Ishikawa (cell line): ENCODE data around the gene DHODH.

ENCODE experiments used
- CEBPB ChIP-seq: IDR thresholded peaks from 2 replicates; pipeline ENCODE4 v1.6.1; 2012
- CREB1 ChIP-seq: IDR thresholded peaks from 2 replicates; pipeline ENCODE4 v1.6.1; 2012; ENCODE audit warnings: low read depth
- EGR1 ChIP-seq: IDR thresholded peaks from 2 replicates; pipeline ENCODE4 v1.6.1; 2012
- EP300 ChIP-seq: IDR thresholded peaks from 2 replicates; pipeline ENCODE4 v1.6.1; 2012; ENCODE audit warnings: borderline replicate concordance
- FOXM1 ChIP-seq: IDR thresholded peaks from 2 replicates; pipeline ENCODE4 v1.6.1; 2012; ENCODE audit warnings: low read depth, borderline replicate concordance
- NFIC ChIP-seq: IDR thresholded peaks from 2 replicates; pipeline ENCODE4 v1.6.1; 2012
- RAD21 ChIP-seq: IDR thresholded peaks from 2 replicates; pipeline ENCODE4 v1.6.1; 2012; ENCODE audit warnings: low read depth
- REST ChIP-seq: IDR thresholded peaks from 2 replicates; pipeline ENCODE4 v1.6.1; 2012; ENCODE audit warnings: low read depth, mild to moderate bottlenecking
- TAF1 ChIP-seq: IDR thresholded peaks from 2 replicates; pipeline ENCODE4 v1.6.1; 2012; ENCODE audit warnings: low read depth, mild to moderate bottlenecking
- TCF12 ChIP-seq: IDR thresholded peaks from 2 replicates; pipeline ENCODE4 v1.6.1; 2012; ENCODE audit warnings: low read depth
- TEAD4 ChIP-seq: IDR thresholded peaks from 2 replicates; pipeline ENCODE4 v1.6.1; 2012
- YY1 ChIP-seq: IDR thresholded peaks from 2 replicates; pipeline ENCODE4 v1.6.1; 2012; ENCODE audit warnings: low read depth
- ZBTB7A ChIP-seq: IDR thresholded peaks from 2 replicates; pipeline ENCODE4 v1.6.1; 2012; ENCODE audit warnings: low read depth
- TF ChIP-seq, protein P1 (sequence below): IDR thresholded peaks from 2 replicates; pipeline ENCODE4 v1.6.1; 2012
- TF ChIP-seq, protein P2 (sequence below): IDR thresholded peaks from 2 replicates; pipeline ENCODE4 v1.6.1; 2012

The DHODH gene

DNA sequence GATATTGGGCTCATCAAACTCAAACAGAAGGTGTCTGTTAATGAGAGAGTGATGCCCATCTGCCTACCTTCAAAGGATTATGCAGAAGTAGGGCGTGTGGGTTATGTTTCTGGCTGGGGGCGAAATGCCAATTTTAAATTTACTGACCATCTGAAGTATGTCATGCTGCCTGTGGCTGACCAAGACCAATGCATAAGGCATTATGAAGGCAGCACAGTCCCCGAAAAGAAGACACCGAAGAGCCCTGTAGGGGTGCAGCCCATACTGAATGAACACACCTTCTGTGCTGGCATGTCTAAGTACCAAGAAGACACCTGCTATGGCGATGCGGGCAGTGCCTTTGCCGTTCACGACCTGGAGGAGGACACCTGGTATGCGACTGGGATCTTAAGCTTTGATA, 51.9 kb downstream of the DHODH start:
- no peak for TF ChIP-seq REST
- TF ChIP-seq FOXM1 = no peak
- TF ChIP-seq CREB1 = no peak
- TF ChIP-seq ZBTB7A = no peak
- no peak for TF ChIP-seq CEBPB
- no peak for TF ChIP-seq TAF1
- TF ChIP-seq, protein P1, sequence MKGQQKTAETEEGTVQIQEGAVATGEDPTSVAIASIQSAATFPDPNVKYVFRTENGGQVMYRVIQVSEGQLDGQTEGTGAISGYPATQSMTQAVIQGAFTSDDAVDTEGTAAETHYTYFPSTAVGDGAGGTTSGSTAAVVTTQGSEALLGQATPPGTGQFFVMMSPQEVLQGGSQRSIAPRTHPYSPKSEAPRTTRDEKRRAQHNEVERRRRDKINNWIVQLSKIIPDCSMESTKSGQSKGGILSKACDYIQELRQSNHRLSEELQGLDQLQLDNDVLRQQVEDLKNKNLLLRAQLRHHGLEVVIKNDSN = no peak
- no peak for TF ChIP-seq NFIC
- no peak for TF ChIP-seq RAD21
- TF ChIP-seq YY1 = no peak

- no peak for TF ChIP-seq EP300
- no peak for TF ChIP-seq CREB1
- TF ChIP-seq, protein P2, sequence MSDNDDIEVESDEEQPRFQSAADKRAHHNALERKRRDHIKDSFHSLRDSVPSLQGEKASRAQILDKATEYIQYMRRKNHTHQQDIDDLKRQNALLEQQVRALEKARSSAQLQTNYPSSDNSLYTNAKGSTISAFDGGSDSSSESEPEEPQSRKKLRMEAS = no peak
- TF ChIP-seq TAF1 = no peak
- no peak for TF ChIP-seq TCF12
- no peak for TF ChIP-seq TEAD4
- TF ChIP-seq ZBTB7A = no peak
- no peak for TF ChIP-seq REST
- TF ChIP-seq FOXM1 = no peak
Observed at GRCh38 chr16:72061564-72061963, 53.0 kb downstream of the DHODH start.

- TF ChIP-seq EP300 (no peak), TAF1 (no peak), CEBPB (no peak), YY1 (no peak), RAD21 (no peak), NFIC (no peak), CREB1 (no peak), TCF12 (no peak), TEAD4 (no peak), EGR1 (no peak), REST (no peak), ZBTB7A (no peak), FOXM1 (no peak)
- TF ChIP-seq, protein P1 = no peak
- TF ChIP-seq, protein P2 = no peak
Observed at GRCh38 chr16:72064361-72064894, 55.9 kb downstream of the DHODH start.

DNA sequence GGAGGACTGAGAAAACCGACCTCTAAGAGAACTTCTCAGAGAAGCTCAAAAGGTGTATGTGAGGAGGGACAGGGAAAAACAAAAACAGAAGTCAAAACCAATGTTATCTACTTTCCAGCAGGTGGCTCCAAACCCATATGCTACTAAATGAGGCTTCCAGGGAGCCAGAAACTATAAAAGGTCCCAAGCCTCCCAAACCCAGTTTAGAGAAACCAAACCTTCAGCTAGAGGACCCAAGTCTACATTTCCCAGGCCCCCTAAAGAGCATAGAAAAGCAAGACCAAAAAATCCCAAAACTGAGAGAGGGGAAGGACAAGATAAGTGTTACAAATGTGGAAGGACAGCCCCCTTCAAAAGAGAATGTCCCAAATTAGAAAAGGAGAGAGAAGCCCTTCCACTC, 58.2 kb downstream of the DHODH start:
- TF ChIP-seq REST (no peak), ZBTB7A (no peak), RAD21 (peak; percentile 65), EP300 (no peak), FOXM1 (no peak), TCF12 (no peak), CEBPB (no peak), NFIC (no peak), TAF1 (no peak)
